Glomerular endothelial cell (primary cell): Measurements from ENCODE around the gene KRT17. TPM values are rescaled to one million over a fixed set of nuclear protein-coding genes. Genes with fewer than 3 reads are reported as not detected.
"Not testable (repeated sequence)": the region's sequence is repeated elsewhere in the genome, so short reads cannot be mapped to it uniquely, and the experiment has no call there.

Experiments
- DNase-seq: peaks from one replicate; pipeline ENCODE4 v3.0.0-alpha.2; 2011; ENCODE audit warnings: low read depth, low spot score; ENCODE audit errors: extremely low read depth
- total RNA-seq: library from RNA; depleted of rRNA; stranded (reverse); fragments of >200 nt; gene quantifications from 2 replicates; pipeline ENCODE4 v1.2.3, GENCODE V29; 2015

KRT17 gene
- total RNA-seq, 1 donor from 2014 or later = 2.7 TPM

DNA sequence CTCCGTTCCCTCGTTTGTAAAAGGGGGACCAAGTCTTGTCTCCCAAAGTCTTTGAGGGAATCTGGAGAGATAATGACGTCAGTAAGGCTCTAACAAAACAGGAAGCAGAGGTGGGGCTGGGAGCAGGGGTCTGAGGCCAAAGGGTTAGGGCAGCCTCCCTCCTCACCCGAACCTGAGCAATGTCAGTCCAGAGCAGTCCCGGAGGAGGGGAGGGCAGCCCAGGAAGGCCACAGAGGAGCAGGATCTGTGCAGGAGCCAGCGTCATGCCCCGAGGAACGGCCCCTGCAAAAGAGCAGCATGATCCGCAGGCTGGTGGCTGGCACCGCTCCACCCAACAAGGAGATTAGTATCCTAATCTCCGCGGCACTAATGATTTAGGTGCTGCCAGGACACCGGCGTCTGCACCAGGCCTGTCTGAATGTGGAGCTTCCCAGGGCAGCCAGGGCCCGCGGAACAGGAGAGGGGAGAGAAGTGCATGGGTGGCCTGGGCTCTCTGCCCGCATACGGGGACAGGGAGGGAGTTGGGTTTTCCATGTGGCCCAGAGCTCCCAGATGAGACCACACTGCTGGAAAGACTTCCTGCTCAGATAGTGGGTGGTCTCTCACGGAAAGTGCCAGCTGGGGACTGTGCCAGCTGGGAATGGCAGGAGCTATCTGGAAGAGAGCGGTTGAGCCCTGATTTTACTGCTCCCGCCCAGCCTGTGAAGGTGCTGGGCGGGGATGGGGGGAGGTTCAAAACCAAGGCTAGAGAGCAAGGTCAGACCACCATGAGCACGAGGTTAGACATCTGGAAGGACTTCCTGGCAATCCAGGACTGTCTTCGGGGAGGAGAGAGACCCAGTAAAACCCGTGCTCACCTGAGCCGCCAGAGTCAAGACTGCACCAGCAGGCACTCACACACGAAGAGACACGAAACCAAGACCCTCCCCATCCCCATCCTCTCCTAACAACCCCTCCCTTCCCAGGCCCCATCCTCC is 11.0 kb upstream of the KRT17 start:
- no peak for DNase-seq

- no peak for DNase-seq
These were observed 10.3 kb upstream of the KRT17 start for GRCh38 chr17:41634639-41635038.

DNA sequence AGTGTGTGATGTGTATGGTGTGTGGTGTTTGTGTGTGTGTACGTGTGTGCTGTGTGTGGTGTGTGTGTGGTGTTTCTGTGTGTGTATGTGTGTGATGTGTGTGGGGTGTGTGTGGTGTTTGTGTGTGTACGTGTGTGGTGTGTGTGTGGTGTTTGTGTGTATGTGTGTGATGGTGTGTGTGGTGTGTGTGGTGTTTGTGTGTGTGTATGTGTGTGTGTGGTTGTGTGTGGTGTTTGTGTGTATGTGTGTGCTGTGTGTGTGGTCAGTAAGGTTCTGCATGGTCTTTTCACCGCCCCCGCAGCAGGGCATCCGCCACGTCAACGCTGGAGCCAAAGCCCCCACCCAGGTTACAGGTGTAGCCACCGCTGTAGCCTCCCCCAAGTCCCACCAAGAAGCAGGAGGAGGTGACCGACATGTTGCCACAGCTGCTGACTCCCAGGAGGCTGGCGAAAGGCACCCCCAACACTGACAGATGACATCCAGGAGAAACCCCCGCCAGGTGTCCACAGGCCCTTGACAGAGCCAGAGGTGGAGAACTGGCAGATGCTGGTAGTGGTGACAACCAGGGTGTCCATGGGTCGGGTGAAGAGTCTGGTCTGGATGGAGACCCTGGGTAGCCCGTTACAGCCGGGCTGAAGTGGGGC is 9.3 kb upstream of the KRT17 start:
- DNase-seq = no peak

DNA sequence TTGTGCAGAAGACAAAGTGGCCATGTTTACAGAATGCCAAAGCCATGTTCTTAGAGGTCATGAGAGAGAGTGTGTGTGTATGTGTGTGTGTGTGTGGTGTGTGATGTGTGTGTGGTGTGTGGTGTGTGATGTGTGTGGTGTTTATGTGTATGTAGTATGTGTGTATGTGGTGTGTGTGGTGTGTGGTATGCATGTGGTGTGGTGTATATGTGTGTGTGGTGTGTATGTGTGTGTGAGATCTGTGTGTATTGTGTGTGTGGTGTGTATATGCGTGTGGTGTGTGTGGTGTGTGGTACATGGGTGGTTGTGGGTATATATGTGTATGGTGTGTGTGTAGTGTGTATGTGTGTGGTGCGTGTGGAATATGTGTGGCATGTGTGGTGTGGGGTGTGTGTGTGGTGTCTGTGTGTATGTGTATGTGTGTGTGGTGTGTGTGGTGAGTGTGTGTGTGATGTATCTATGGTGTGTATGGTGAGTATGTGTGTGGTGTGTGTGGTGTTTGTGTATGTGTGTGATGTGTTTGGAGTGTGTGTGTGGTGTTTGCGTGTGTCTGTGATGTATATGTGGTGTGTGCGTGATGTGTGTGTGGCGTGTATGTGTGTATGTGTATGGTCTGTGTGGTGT is 8.2 kb upstream of the KRT17 start:
- DNase-seq = no peak

GRCh38 chr17:41631898-41632285 is 7.5 kb upstream of the KRT17 start:
- DNase-seq = no peak

GRCh38 chr17:41631025-41631897 is 6.9 kb upstream of the KRT17 start:
- DNase-seq = no peak

DNA sequence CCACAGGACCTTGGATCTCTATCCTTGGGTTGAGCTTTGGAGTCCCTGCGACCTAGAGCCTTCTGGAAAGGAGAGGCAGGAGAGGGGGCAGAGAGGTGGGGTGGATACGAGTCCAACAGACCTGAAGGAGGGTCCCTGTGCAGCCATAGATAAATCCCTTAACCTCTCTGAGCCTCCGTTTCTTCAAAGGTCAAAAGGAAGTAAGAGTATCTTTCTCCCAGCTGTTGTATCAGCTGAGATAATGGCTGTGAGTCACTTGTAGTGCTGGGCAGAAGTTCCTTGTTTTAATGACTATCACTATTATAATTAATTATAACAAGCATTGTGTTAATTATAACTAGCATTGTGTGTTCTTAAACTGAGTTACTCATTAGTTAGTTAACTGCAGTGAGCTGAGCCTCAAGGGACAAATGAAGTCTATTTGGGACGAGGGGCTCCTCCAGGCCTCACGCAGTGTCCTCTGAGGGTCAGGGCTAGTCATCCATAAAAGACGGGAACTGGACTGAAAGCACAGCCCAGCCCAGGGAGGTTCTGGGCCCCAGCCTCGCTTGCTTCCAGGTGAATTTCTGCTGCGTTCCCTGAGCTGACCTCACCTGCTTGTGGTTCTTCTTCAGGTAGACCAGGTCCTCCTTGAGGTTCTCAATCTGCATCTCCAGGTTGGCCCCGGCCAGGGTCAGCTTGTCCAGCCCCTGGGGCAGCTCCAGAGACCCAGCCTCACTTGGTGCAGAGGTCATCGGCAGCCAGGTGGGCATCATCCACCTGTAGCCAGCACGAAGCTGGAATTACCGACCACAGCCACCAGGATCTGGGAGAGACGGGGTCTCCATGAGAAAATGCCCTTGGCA is 5.7 kb upstream of the KRT17 start:
- no peak for DNase-seq

GRCh38 chr17:41629316-41629715 is 4.9 kb upstream of the KRT17 start:
- no peak for DNase-seq

GRCh38 chr17:41628621-41629255 is 4.4 kb upstream of the KRT17 start:
- DNase-seq = not testable (repeated sequence)

DNA sequence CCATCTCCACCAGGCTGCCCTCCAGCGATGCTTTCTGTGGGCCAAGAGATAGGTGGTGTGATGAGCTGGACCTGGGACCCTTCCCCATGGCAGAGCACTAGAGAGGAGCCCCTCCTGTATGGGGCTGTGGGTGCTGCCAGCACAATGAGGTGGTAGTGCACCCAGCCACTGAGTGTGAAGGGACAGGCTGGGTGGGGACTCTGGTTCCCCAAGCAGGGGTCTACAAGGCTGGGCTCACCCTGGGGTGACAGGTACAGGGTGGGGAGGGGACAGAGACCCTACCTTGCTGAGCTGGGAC is 3.6 kb upstream of the KRT17 start:
- not testable (repeated sequence) for DNase-seq

DNA sequence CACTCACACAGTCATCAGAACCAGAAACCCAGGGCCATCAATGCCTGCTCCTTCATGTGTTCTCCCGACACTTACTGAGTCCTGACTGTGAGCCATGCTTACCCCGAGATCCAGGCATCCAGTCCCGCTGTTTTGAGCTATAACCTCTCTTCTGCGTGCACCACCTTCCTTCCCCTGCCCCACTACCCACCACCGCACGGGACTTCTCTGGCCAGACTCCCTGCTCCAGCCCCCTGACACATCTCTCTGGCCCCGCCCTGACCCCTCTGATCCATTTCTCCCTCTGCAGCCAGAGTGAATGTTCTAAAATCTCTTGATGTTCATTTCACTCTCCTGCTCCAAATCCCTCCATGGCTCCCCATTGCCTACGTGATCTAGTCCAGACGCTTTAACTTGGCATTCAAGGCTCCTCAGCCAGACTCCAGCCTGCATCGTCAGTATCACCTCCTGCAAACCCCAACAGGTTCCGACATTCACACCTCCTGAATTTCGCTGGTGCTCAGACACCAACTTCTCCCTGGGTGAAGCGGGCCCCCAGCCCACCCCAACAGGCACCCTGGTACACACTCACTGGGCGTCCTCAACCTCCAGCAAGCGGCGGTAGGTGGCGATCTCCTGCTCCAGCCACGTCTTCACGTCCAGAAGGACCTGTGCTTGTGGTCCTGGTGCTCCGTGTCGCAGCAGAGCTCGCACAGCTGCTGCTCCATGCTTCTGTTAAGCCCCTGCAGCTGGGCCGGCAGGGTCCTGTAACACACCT is 3.1 kb upstream of the KRT17 start:
- DNase-seq = no peak

GRCh38 chr17:41626914-41627295 is 2.5 kb upstream of the KRT17 start:
- not testable (repeated sequence) for DNase-seq

GRCh38 chr17:41626028-41626913 is 1.9 kb upstream of the KRT17 start:
- not testable (repeated sequence) for DNase-seq

- DNase-seq = no peak
These were observed 1.2 kb upstream of the KRT17 start for GRCh38 chr17:41625602-41626001.

DNA sequence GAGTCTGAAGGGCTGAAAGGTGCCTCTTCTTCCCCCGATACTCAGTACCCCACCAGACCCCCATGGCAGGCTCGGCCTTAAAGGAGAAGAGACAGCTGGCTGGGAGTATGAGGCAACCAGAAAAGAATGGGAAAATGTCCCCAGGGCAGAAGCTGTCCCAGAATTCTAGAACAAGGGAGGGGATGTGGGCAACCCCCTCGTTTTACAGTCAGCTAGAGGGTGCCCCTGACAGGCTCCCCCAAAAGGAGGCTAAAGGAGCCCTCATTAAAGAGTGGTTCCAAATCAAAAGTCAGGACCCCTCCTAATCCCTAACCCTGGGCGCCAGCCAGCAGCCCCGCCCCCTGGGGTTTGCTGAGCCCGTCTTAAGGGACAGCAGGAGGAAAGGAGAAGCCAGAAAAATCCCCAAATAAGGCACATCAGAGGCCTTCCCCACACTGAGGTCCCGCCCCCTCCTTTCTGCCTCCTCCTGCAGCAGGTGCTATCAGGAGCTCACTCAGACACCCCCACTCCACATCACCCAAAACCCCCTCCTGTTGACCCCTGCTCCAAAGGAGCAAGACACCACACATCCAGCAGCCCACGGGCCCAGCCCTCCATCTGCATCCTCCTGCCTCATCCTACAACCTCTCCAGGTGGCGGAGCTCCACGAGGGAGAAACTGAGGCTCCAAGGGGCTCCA is 1.1 kb downstream of the KRT17 start:
- DNase-seq = not testable (repeated sequence)

DNA sequence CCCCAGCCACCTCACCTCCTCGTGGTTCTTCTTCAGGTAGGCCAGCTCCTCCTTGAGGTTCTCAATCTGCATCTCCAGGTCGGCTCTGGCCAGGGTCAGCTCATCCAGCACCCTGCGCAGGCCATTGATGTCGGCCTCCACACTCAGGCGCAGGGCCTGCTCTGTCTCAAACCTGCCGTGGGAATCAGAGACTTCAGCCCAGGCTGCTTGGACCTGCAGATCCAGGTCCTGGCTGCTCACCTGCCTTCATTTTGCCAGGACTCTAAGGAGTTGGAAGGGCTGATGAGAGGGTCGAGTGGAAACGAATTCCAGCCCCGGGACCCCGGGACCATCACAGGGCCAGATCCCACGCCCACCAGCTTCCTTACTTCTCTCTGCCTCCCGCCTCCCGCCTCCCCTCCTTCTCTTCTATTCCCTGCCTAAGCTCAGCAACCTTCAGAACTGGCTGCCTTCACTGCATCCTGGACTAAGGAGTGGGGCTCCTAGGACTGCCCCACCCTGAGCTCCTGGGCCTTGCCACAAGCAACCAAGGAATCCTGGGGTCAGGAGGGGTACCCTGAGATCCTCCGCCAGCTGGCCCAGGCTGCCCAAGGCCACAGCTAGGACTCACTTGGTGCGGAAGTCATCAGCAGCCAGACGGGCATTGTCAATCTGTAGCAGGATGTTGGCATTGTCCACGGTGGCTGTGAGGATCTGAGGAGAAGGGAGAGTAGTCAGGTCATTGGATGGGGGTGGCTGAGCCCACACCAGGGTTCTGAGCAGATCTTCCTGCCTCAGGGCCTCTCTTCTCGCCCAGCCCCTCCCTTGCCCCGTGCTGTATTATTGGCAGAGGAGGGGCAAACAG is 1.8 kb downstream of the KRT17 start:
- not testable (repeated sequence) for DNase-seq
